GM18861 (cell line): ENCODE results near the gene LACRT.
"Not testable (repeated sequence)": the region's sequence is repeated elsewhere in the genome, so short reads cannot be mapped to it uniquely, and the experiment has no call there.

Experiments
- ATAC-seq: cut with Tn5 transposase; IDR thresholded peaks from one replicate; pipeline ENCODE4 v1.9.1; 2021; ENCODE audit not compliant: unreplicated experiment

LACRT gene

GRCh38 chr12:54641089-54641488 is 6.4 kb upstream of the LACRT start:
- ATAC-seq = no peak

GRCh38 chr12:54639112-54639511 is 4.4 kb upstream of the LACRT start:
- not testable (repeated sequence) for ATAC-seq

GRCh38 chr12:54631988-54632728 is 2.5 kb downstream of the LACRT start:
- no peak for ATAC-seq

GRCh38 chr12:54631551-54631950 is 3.1 kb downstream of the LACRT start:
- no peak for ATAC-seq

GRCh38 chr12:54629925-54630324 is 4.8 kb downstream of the LACRT start:
- ATAC-seq = no peak

- no peak for ATAC-seq
These were observed 6.4 kb downstream of the LACRT start for GRCh38 chr12:54628186-54628846.

GRCh38 chr12:54627304-54627703 is 7.4 kb downstream of the LACRT start:
- ATAC-seq = no peak

- ATAC-seq = no peak
These were observed 9.1 kb downstream of the LACRT start for GRCh38 chr12:54625598-54625997.

GRCh38 chr12:54624315-54625279 is 10.1 kb downstream of the LACRT start:
- no peak for ATAC-seq

GRCh38 chr12:54622463-54623183 is 12.1 kb downstream of the LACRT start:
- no peak for ATAC-seq

- ATAC-seq = no peak
These were observed 17.6 kb downstream of the LACRT start for GRCh38 chr12:54616933-54617680.

GRCh38 chr12:54612225-54612750 is 22.4 kb downstream of the LACRT start:
- no peak for ATAC-seq

GRCh38 chr12:54611715-54612149 is 23.0 kb downstream of the LACRT start:
- no peak for ATAC-seq

GRCh38 chr12:54608769-54609168 is 25.9 kb downstream of the LACRT start:
- no peak for ATAC-seq

- ATAC-seq = no peak
These were observed 26.5 kb downstream of the LACRT start for GRCh38 chr12:54608156-54608555.

- ATAC-seq = no peak
These were observed 28.1 kb downstream of the LACRT start for GRCh38 chr12:54606556-54606955.

GRCh38 chr12:54605138-54605970 is 29.3 kb downstream of the LACRT start:
- no peak for ATAC-seq

GRCh38 chr12:54604436-54604835 is 30.3 kb downstream of the LACRT start:
- ATAC-seq = no peak

GRCh38 chr12:54603872-54604271 is 30.8 kb downstream of the LACRT start:
- ATAC-seq = no peak
